Stimulated activated naive CD4-positive, alpha-beta T cell treated with Interleukin-2 at 50 U/mL for 16 hours (primary cell): ENCODE results near the gene TRAF5.
"Not testable (repeated sequence)": the region's sequence is repeated elsewhere in the genome, so short reads cannot be mapped to it uniquely, and the experiment has no call there.

ENCODE experiments used
- DNase-seq: peaks from one replicate; lab custom pipeline; 2025; lab: John Stamatoyannopoulos, UW

TRAF5 gene

DNA sequence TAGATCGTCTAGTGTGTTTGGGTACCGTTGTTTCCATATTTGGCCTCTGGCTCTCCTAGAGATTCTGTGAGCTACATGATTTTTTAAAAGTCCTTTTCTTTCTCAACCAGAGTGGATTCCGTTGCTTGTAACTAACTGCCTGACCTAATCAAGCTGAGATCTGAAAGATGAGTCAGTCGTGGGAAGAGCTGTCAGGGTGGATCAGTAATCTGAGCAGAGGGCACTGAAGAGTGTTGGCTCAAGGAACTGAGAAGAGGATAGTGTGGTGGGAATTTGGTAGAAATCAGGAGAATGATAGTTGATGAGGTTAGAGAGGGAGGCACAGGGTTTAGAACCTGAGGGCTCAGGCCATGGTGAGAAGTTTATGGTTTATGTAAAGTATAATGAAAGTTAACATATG lies 52.2 kb downstream of the TRAF5 start:
- no peak for DNase-seq

DNA sequence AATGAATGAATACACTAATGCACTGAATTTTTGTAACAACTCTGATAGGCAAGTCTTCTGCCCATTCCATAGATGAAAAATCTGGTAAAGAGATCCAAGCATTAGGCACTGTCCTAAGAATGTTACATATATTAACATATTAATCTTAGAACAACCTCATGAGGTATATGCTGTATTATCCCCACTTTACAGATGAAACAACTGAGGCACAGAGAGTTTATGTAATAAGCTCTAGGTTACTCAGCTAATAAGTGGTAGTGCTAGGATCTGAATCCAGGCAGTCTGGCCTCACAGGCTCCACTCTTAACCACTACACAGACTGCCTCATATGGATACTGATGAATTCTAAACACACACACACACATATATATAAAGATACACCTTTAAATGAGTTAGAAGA lies 52.8 kb downstream of the TRAF5 start:
- DNase-seq, result no peak

DNA sequence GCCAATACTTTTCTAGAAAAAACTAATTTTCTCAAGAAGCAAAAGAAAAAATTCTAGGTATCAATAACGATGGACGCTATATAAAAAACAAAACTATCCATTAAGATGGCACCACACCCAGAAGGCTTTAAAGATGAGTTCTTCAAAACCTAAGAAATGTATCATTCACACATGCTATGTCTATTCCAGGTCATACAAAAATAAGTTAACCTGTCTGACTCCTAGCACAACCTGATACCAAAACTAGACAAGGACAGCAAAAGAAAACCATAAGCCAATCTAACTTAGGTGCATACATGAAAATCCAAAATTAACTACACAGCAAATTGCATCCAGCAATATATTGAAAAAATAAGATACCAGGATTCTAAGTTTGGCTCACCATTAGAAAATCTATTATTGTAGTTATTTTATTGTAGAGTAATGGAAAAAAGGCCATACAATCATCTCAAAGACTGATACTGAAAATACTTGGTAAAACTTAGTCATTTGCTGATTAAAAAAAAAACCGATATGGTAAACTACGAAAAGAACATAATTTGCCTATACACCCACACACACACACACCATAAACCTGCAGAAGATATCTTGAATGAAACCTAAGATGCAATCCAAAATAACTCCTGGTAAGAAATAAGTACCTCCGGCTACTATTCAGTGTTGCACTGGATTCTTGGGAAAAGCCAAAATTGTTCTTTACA lies 55.0 kb downstream of the TRAF5 start:
- no peak for DNase-seq

DNA sequence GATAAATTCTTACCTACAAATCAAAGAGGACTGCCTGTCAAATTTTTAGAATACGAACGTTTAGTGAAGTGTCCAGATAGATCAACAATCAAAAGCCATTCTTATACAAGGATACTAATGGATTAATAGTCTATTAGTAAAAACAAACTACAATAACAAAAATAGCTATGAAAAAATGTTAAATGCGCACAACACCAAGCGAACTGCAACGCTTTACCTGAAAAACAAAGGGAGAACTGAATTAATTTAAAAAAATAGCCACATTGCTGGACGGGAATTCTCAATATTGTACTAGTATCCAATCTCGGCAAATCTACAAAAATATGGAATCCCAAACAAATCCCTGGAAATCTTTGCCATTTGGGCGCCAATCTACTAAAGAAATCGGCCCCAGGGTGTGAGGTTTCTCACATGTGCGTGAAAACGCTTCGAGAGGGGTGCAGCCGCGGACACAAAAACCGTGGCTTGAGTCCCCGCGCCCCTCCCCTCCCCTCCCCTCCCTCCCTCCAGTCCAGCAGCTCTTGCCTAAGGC lies 55.6 kb downstream of the TRAF5 start:
- DNase-seq, result no peak

DNA sequence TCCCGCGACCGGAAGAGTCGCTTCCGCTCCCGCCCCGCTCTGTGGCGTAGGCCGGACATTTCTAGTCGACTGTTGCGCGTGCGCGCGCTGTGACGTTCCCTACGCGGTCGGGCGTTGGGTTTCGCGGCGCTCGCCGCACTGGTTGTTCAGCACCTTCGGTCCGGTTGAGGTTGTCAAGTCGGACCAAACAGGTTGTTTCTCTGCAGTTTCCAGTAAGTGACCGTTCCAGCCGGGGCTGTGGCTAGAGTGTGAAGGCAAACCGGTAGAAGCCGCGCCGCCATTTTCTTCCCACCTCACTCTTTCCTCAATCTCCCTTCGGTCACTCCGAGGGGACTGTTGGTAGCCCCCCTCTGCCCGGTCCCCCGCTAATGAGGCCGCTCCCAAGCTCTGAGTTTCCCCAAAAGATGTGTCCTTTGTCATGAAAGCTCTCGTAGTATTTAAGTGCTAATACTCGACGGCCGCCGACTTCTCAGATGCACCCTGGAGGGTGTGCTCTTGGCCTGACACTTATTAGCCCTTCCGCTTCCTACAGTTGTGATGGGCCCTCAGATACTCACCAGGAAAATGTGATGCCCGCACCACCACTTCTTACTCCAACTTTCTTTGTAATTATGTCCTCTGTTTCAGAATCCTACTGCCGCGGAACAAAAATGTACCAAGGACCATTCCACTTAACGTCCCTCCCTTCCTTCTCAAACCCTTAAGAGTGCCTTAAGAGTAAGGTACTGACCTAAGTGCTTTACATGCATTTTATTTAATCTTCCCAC lies 56.3 kb downstream of the TRAF5 start:
- DNase-seq, result peak; percentile 76

DNA sequence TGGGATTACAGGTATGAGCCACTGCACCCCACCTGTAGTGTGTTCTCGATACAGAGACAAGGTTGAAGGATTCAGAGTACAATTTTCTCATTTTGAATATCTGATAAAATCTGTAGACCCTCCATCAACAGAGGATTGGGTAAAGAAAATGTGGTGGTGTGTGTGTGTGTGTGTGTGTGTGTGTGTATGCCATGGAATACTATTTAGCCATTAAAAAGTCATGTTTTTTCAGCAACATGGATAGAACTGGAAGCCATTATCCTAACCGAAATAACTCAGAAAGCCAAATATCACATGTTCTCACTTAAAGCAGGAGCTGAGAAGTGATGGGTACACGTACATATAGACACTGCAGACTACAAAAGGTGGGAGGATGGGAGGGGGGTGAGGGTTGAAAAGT lies 57.9 kb downstream of the TRAF5 start:
- DNase-seq, result no peak

DNA sequence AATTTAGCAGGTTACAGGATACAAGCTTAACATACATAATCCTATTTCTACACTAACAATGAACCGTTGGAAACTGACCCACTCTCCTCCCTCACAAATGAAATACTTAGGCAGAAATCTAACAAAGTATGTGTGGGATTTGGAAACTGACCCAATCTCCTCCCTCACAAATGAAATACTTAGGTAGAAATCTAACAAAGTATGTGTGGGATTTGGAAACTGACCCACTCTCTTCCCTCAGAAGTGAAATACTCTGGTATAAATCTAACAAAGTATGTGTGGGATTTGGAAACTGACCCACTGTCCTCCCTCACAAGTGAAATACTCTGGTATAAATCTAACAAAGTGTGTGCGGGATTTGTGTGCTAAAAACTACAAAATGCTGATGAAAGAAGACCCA lies 60.3 kb downstream of the TRAF5 start:
- no peak for DNase-seq

DNA sequence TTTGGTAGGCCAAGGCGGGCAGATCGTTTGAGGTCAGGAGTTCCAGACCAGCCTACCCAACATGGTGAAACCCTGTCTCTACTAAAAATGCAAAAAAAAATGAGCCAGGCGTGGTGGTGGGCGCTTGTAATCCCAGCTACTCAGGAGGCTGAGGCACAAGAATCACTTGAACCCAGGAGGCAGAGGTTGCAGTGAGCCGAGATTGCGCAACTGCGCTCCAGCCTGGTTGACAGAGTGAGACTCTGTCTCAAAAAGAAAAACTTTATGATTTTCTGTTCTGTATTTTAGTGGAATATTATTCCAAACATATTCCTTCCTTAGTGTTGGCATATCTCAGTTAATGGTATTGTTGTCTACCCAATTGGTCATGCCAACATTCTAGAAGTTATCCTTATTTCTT lies 64.2 kb downstream of the TRAF5 start:
- not testable (repeated sequence) for DNase-seq

DNA sequence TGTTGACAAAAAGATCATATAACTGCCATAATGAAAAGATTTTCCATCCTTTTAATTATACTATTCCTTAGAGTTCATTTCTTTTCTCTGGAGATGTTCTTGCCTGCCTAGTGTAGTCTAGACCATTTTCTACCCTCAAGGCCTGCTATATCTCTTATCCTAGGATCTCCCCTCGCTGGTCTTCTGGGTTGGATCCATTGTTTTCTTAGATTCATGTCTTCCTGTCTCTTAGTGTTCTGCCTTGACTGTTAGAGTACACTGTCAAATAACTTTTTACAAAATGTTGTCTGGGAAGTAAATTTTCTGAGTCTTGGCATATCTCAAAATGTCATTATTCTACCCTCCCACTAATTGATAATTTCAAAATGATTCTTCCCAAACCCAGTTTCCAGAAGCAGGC lies 66.6 kb downstream of the TRAF5 start:
- DNase-seq, result no peak

DNA sequence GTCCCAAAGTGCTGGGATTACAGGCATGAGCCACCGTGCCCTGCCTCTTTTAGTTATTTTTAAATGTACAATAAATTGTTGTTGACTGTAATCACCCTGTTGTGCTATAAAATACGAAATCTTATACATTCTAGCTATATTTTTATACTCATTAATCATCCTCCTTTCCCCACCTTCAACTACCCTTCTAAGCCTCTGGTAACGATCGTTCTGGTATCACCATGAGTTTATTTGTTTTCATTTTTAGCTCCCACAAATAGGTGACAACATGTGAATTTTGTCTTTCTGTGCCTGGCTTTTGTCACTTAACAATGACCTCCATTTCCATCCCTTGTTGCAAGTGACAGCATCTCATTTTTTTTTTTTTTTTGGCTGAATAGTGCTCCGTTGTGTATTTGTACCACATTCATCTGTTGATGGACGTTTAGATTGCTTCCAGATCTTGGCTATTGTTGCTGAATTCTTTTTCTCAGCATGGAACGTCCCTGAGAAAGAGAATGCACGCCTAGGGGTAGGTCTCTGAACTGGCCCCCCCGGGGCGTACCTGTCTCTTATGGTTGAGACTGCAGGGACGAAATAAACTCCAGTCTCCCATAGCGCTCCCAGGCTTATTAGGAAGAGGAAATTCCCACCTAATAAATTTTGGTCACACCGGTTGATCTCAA lies 71.8 kb downstream of the TRAF5 start:
- not testable (repeated sequence) for DNase-seq

DNA sequence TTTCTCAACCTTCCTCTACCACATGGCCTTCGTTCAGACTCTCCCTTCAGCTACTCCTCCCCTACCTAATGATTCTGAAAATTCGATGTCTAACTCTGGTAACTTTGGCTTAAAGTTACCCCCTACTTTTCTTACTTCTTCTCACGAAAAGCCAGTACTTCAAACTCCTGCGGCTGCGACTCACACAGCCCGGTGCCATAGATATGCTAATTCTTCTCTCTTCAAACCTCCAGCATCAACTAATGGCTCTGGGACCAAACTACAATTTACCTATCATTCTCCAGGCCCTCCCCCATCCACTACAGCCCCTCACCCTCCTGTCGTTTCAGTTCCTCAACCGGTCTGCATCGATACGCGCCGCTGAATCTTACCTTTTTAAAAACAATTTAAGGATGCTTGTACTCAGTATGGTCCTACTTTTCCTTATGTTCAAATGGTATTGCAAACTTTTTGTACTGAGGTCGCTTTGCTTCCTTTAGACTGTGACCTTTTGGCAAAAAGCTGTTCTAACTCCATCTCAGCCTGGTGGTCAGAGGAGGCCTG lies 73.3 kb downstream of the TRAF5 start:
- DNase-seq, result not testable (repeated sequence)

DNA sequence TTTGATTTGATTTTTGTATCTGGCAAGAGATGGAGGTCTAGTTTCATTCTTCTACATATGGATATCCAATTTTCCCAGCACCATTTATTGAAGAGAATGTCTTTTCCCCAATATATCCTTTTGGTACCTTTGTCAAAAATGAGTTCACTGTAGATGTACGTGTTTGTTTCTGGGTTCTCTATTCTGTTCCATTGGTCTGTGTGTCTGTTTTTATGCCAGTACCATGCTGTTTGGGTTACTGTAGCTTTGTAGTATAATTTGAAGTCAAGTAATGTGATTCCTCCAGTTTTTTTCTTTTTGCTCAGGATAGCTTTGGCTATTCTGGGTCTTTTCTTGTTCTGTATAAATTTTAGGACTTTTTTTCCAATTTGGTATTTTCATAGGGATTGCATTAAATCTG lies 75.1 kb downstream of the TRAF5 start:
- DNase-seq, result not testable (repeated sequence)

DNA sequence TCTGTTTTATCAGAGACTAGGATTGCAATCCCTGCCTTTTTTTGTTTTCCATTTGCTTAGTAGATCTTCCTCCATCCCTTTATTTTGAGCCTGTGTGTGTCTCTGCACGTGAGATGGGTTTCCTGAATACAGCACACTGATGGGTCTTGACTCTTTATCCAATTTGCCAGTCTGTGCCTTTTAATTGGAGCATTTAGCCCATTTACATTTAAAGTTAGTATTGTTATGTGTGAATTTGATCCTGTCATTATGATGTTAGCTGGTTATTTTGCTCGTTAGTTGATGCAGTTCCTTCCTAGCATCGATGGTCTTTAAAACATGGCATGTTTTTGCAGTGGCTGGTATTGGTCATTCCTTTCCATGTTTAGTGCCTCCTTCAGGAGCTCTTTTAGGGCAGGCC lies 79.5 kb downstream of the TRAF5 start:
- DNase-seq, result not testable (repeated sequence)

DNA sequence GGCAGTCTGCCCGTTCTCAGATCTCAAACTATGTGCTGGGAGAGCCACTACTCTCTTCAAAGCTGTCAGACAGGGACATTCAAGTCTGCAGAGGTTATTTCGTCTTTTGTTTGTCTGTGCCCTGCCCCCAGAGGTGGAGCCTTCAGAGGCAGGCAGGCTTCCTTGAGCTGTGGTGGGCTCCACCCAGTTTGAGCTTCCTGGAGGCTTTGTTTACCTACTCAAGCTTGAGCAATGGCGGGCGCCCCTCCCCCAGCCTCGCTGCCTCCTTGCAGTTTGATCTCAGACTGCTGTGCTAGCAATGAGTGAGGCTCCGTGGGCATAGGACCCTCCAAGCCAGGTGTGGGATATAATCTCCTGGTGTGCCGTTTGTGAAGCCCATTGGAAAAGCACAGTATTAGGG lies 81.1 kb downstream of the TRAF5 start:
- DNase-seq, result not testable (repeated sequence)

DNA sequence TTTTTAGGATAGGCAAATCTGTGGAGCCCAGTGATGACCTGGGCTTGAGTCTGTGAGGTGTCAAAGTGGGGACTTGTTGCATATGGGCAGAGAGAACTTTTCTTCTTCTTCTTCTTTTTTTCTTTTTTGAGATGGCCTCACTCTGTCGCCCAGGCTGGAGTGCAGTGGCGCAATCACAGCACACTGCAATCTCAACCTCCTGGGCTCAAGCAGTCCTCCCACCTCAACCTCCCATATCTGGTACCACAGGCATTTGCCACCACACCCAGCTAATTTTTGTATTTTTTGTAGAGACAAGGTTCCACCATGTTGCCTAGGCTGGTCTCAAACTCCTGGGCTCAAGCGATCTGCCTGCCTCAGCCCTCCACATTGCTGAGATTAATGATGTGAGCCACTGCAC lies 85.0 kb downstream of the TRAF5 start:
- DNase-seq, result no peak

DNA sequence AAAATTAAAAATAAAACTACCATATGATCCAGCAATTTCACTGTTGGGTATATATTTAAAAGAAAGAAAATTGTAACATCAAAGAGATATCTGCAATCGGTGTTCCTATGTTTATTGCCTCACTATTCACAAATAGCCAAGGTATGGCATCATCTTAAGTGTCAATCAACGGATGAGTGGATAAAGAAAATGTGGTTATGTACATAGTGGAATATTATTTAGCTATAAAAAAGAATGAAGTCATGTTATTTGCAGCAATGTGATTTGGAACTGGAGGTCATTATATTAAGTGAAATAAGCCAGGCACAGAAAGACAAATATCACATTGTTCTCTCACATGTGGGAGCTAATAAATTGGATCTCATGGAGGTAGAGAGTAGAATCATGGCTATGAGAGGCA lies 89.1 kb downstream of the TRAF5 start:
- no peak for DNase-seq

DNA sequence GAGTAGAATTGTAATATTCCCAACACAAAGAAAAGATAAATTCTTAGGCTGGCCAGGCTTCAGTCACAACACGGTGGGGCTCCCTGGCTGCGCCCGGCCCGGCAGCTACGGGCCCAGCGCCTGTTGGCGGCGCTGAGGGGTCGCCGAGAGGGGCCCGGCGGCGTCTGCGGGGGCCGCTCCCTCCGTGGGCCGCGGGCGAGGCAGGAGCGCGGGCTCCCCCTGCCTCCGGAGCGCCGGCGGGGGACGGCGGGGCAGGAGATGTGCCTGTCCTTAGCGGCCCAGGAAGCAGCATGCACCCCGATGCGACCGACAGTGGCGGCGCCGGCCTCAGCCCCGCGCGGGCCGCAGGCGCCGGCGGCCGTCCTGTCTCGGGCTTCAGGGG lies 89.6 kb downstream of the TRAF5 start:
- DNase-seq, result peak; percentile 38

DNA sequence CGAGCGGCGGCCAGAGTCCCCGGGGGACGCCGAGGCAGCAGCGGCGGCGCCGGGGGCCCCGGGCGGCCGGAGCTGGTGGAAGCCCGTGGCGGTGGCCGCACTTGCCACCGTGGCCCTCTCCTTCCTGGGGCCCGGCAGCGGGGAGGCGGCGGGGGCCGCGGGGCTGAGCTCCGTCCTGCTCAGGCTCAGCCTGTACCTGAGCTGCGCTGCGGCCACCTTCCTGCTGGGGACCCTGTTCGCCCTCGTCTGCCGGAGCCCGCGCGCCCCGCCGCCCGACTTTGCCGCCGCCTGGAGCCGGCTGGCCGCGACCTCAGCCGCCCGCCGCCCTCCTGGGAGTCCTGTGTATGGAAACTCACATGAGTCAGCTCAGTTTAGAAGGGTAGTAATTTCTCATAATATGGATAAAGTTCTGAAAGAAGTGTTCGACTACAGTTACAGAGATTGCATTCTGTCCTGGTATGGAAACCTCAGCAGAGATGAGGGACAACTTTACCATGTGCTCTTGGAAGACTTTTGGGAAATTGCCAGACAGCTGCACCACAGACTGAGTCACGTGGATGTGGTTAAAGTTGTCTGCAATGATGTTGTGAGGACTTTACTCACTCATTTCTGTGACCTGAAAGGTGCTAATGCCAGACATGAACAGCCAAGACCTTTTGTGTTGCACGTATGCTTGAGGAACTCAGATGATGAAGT lies 90.1 kb downstream of the TRAF5 start:
- peak; percentile 32 for DNase-seq

DNA sequence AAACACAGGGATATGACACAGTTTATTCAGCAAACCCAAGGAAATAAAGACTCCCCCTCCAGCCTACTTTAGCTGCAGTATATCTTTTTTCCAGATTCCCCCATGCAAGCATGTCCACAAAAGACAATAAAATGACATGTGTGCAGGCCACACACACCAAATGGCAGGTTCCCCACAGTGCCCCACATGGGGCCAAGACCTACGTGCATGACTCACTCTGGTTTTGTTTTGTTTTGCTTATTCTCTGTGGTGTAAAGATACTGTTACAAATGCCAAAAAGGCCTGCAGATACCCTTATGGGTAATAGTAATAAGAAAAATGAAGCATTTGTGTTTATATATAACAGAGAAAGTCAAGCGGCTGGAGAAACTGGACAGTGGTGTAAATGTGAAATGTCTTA lies 93.8 kb downstream of the TRAF5 start:
- no peak for DNase-seq

DNA sequence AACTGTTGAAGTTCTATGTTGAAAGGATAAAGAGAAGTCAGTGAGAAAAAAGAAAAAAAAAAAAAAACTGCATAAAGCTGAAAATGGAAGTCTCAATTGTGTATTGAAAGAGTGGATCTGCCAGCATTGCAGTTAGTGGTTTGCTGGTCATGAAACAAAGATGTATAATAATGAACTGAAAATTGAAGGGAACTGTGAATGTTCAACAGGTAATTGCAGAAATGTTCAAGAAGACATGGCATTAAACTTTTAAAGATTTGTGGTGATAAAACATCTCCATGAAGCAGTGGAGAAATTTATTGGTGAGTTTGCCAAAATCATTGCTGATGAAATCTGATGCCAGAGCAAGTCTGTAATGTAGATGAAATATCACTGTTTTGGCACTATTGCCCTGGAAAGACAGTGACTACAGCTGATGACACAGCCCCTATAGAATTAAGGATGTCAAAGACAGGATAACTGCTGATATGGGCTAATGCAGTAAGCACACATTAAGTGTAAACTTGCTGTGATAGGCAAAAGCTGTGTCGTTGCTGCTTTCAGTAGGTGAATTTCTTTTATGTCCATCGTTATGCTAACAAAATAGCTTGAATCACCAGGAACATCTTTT lies 94.3 kb downstream of the TRAF5 start:
- DNase-seq, result no peak

DNA sequence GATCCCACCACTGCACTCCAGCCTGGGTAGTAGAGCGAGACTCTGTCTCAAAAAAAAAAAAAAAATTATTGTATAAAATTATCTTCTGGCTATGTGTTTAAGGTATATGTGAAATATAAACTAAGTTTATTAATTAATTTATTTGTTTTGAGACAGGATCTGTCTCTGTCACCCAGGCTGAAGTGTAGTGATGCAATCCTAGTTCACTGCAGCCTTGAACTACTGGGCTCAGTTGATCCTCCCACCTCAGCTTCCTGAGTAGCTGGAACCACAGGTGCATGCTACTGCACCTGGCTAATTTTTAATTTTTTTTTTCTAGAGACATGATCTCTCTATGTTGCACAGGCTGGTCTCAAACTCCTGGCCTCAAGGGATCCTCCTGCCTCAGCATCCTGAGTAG lies 97.4 kb downstream of the TRAF5 start:
- no peak for DNase-seq
